ENCODE results near the gene RGL1. TPM values are rescaled to one million over a fixed set of nuclear protein-coding genes. Genes with fewer than 3 reads are reported as not detected.
A peak's percentile ranks its signal among the peaks of the same experiment; 100 is the strongest.

RGL1 gene
- total RNA-seq, 1 experiment from 2014 or later, result 1.3 TPM

DNA sequence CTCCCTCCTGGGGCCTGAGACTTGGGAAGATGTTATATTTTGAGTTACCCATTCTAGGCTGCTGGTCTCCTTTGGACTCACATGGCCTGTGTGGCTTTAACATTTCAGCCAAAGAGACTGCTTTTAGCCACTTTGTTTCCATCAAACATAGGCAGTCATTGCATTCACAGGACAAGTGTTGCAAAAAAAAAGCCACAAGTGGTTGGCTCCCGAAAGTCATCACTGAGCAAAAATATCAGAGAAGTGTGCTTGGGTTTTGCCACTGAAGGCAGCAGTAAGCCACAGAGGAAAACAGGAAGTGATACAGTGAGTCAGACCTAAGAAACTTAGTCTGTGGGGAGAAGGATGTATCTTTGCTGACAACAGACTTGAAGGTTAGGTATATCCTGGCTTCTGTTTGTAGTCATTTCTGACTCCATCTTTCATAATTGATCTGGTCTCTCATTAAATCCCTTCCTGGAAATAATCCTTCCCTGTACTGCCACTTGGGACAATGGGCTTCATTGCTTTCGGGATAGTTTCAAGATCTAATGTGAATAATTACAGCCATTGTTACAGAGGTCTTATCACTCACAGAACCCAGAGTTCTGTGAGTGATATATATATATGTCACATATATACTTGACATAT is 151.8 kb downstream of the RGL1 start:
- Histone ChIP-seq H3K79me2 (ENCODE audit: insufficient read depth, low read length) (no peaks in the 10 kb centered on the region), H3K4me2 (ENCODE audit: low read length) (peak overlapping the region; percentile 37), H3K4me3 (replicated peaks in 1 of 2; ENCODE audit: low read depth in 1 of 2, low read length in 2 of 2) (no peak overlapping the region), H4K20me1 (ENCODE audit: insufficient read depth) (no peaks in the 10 kb centered on the region), H2AFZ (ENCODE audit: low read depth, low read length, poor library complexity, severe bottlenecking) (peak overlapping the region; percentile 89), H3K9me3 (ENCODE audit: control insufficient read depth in 1 of 2, insufficient read depth in 1 of 2, low read depth in 1 of 2, low read length in 2 of 2) (no peaks in the 10 kb centered on the region), H3K9me2 (ENCODE audit: insufficient read depth) (no peaks in the 10 kb centered on the region), H3K9ac (ENCODE audit: low read length) (no peak overlapping the region), H3K27ac (ENCODE audit: low read depth, low read length) (no peak overlapping the region), H3K27me3 (ENCODE audit: insufficient read depth, low read length) (no peaks in the 10 kb centered on the region), H3K36me3 (ENCODE audit: control insufficient read depth in 1 of 2, insufficient read depth in 2 of 2, low read length in 2 of 2) (no peaks in the 10 kb centered on the region), H3K4me1 (ENCODE audit: control insufficient read depth in 1 of 2, insufficient read depth in 2 of 2, low read length in 2 of 2) (peaks cover 0 to 11% of the 10 kb centered on the region in 2 experiments; a peak in 2 of 4 replicates)
- CTCF ChIA-PET, result interaction anchor here (0.6 kb wide), 1 partner anchor 14 kb away, joined by 3 read pairs; no protein-coding TSS in a partner anchor
- BruUV-seq (replicated peaks), result no TSS peak
- ATAC-seq (peak; percentile 81), DNase-seq (ENCODE audit: low read depth, low spot score) (peak; percentile 22)
- POLR2A ChIA-PET, result no interaction called here
- RAD21 ChIA-PET (ENCODE audit: low non-redundant PET in 1 of 2, low total read pairs in 2 of 2, uncharacterized antibody in 2 of 2, unreplicated experiment in 2 of 2), result no interaction called here
- intact Hi-C loops (cut with micrococcal nuclease), result no loop called here
- TF ChIP-seq ZFX (IDR thresholded peaks at IDR 0.05) (no peak), SP1 (IDR thresholded peaks at IDR 0.05; ENCODE audit: low read depth) (0 out of 2 replicates have a peak, but pooled peaks have one; percentile 17), JUND (IDR thresholded peaks at IDR 0.05) (peak; percentile 36; the same call in 1 of the 2 replicates), SIN3A (IDR thresholded peaks at IDR 0.05; ENCODE audit: low read depth) (no peak), ZNF274 (IDR thresholded peaks at IDR 0.05; ENCODE audit: low read depth, low read length) (no peak), TCF7L2 (IDR thresholded peaks at IDR 0.05; ENCODE audit: borderline replicate concordance, extremely low read depth, insufficient read depth, insufficient read length) (no peak), EZH2 (IDR thresholded peaks at IDR 0.05) (no peak), EZH2phosphoT487 (IDR thresholded peaks at IDR 0.05; ENCODE audit: borderline replicate concordance) (no peak), POLR2A (IDR thresholded peaks at IDR 0.05; ENCODE audit: borderline replicate concordance, extremely low read depth, insufficient read depth, insufficient read length) (no peak), FOSL1 (IDR thresholded peaks at IDR 0.05; ENCODE audit: low read depth) (peak; percentile 38; the same call in 1 of the 2 replicates), EGR1 (IDR thresholded peaks at IDR 0.05; ENCODE audit: low read depth) (no peak), CBX3 (IDR thresholded peaks at IDR 0.05; ENCODE audit: low read depth) (no peak), ELF1 (IDR thresholded peaks at IDR 0.05; ENCODE audit: borderline replicate concordance, low read depth) (peak; percentile 34), CEBPB (IDR thresholded peaks at IDR 0.05; ENCODE audit: low read depth) (no peak), YY1 (IDR thresholded peaks at IDR 0.05; ENCODE audit: extremely low read depth, insufficient replicate concordance, low read depth, low read length) (peak; percentile 39)
- TF ChIP-seq, protein P1, sequence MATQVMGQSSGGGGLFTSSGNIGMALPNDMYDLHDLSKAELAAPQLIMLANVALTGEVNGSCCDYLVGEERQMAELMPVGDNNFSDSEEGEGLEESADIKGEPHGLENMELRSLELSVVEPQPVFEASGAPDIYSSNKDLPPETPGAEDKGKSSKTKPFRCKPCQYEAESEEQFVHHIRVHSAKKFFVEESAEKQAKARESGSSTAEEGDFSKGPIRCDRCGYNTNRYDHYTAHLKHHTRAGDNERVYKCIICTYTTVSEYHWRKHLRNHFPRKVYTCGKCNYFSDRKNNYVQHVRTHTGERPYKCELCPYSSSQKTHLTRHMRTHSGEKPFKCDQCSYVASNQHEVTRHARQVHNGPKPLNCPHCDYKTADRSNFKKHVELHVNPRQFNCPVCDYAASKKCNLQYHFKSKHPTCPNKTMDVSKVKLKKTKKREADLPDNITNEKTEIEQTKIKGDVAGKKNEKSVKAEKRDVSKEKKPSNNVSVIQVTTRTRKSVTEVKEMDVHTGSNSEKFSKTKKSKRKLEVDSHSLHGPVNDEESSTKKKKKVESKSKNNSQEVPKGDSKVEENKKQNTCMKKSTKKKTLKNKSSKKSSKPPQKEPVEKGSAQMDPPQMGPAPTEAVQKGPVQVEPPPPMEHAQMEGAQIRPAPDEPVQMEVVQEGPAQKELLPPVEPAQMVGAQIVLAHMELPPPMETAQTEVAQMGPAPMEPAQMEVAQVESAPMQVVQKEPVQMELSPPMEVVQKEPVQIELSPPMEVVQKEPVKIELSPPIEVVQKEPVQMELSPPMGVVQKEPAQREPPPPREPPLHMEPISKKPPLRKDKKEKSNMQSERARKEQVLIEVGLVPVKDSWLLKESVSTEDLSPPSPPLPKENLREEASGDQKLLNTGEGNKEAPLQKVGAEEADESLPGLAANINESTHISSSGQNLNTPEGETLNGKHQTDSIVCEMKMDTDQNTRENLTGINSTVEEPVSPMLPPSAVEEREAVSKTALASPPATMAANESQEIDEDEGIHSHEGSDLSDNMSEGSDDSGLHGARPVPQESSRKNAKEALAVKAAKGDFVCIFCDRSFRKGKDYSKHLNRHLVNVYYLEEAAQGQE (IDR thresholded peaks at IDR 0.05; ENCODE audit: low read depth), result no peak
- TF ChIP-seq, protein P2, sequence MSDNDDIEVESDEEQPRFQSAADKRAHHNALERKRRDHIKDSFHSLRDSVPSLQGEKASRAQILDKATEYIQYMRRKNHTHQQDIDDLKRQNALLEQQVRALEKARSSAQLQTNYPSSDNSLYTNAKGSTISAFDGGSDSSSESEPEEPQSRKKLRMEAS (IDR thresholded peaks at IDR 0.05), result 0 out of 2 replicates have a peak, but pooled peaks have one; percentile 26
- TF ChIP-seq, protein P3, sequence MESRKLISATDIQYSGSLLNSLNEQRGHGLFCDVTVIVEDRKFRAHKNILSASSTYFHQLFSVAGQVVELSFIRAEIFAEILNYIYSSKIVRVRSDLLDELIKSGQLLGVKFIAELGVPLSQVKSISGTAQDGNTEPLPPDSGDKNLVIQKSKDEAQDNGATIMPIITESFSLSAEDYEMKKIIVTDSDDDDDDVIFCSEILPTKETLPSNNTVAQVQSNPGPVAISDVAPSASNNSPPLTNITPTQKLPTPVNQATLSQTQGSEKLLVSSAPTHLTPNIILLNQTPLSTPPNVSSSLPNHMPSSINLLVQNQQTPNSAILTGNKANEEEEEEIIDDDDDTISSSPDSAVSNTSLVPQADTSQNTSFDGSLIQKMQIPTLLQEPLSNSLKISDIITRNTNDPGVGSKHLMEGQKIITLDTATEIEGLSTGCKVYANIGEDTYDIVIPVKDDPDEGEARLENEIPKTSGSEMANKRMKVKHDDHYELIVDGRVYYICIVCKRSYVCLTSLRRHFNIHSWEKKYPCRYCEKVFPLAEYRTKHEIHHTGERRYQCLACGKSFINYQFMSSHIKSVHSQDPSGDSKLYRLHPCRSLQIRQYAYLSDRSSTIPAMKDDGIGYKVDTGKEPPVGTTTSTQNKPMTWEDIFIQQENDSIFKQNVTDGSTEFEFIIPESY (IDR thresholded peaks at IDR 0.05; ENCODE audit: extremely low read depth, insufficient replicate concordance, low read length), result no peak
- TF ChIP-seq, protein P4, sequence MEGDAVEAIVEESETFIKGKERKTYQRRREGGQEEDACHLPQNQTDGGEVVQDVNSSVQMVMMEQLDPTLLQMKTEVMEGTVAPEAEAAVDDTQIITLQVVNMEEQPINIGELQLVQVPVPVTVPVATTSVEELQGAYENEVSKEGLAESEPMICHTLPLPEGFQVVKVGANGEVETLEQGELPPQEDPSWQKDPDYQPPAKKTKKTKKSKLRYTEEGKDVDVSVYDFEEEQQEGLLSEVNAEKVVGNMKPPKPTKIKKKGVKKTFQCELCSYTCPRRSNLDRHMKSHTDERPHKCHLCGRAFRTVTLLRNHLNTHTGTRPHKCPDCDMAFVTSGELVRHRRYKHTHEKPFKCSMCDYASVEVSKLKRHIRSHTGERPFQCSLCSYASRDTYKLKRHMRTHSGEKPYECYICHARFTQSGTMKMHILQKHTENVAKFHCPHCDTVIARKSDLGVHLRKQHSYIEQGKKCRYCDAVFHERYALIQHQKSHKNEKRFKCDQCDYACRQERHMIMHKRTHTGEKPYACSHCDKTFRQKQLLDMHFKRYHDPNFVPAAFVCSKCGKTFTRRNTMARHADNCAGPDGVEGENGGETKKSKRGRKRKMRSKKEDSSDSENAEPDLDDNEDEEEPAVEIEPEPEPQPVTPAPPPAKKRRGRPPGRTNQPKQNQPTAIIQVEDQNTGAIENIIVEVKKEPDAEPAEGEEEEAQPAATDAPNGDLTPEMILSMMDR (IDR thresholded peaks at IDR 0.05 in 2 of 3, conservative IDR thresholded peaks at IDR 0.05 in 1 of 3; ENCODE audit: borderline replicate concordance in 1 of 3, insufficient read depth in 1 of 3, low read depth in 2 of 3, low read length in 2 of 3), result no peak
- TF ChIP-seq, protein P5, sequence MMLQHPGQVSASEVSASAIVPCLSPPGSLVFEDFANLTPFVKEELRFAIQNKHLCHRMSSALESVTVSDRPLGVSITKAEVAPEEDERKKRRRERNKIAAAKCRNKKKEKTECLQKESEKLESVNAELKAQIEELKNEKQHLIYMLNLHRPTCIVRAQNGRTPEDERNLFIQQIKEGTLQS (IDR thresholded peaks at IDR 0.05), result no peak
